Large intestine (tissue), 3 donors: ENCODE data around the gene MELK. TPM values are rescaled to one million over a fixed set of nuclear protein-coding genes. Genes with fewer than 3 reads are reported as not detected.

Source experiments
- DNase-seq, 2 donors: peaks; one replicate each; pipeline versions ENCODE4 v3.0.0 to v3.0.0-alpha.2; 2013
- H3K27ac ChIP-seq: one replicate; pipeline ENCODE4 v1.5.1; 2013; ENCODE audit warnings: low read length
- H3K27me3 ChIP-seq: 2 replicates; pipeline ENCODE4 v1.6.1; 2013; ENCODE audit warnings: low read length; ENCODE audit not compliant: control insufficient read depth, insufficient read depth
- H3K36me3 ChIP-seq: 2 replicates; pipeline ENCODE4 v1.6.1; 2013; ENCODE audit warnings: low read length; ENCODE audit not compliant: control insufficient read depth, insufficient read depth
- H3K4me1 ChIP-seq: one replicate; pipeline ENCODE4 v1.6.1; 2013; ENCODE audit warnings: low read length; ENCODE audit not compliant: control insufficient read depth, insufficient read depth
- H3K4me3 ChIP-seq: one replicate; pipeline ENCODE4 v1.5.1; 2013; ENCODE audit warnings: low read length
- H3K9me3 ChIP-seq: one replicate; pipeline ENCODE4 v1.6.1; 2013; ENCODE audit warnings: mild to moderate bottlenecking, low read depth, low read length, moderate library complexity; ENCODE audit not compliant: control insufficient read depth
- WGBS: methylation state at CpG from one replicate; pipeline ENCODE4 v1.1.5; 2013; ENCODE audit warnings: low lambda C conversion rate; ENCODE audit not compliant: insufficient coverage; 5-methylcytosine and 5-hydroxymethylcytosine counted together
- polyA plus RNA-seq: library from polyadenylated mRNA; unstranded; fragments of 120-200 nt; gene quantifications from one replicate; pipeline ENCODE4 v1.2.1, GENCODE V29; 2013

Gene MELK
- polyA plus RNA-seq, 1 donor, result 8.6 TPM

GRCh38 chr9:36665387-36665786 lies 92.7 kb downstream of the MELK start:
- Histone ChIP-seq H3K4me1 (no peaks in the 10 kb centered on the region), H3K4me3 (no peak overlapping the region), H3K27me3 (no peaks in the 10 kb centered on the region), H3K36me3 (no peaks in the 10 kb centered on the region), H3K9me3 (no peaks in the 10 kb centered on the region), H3K27ac (no peak overlapping the region)
- no peak for DNase-seq
- WGBS, result no CpG with 5 or more reads among the region's 2 CpGs

- no peak for DNase-seq
- Histone ChIP-seq H3K27ac (no peak overlapping the region), H3K27me3 (no peaks in the 10 kb centered on the region), H3K4me3 (no peak overlapping the region), H3K9me3 (no peaks in the 10 kb centered on the region), H3K36me3 (no peaks in the 10 kb centered on the region), H3K4me1 (no peaks in the 10 kb centered on the region)
- no CpG with 5 or more reads among the region's 3 CpGs for WGBS
Measured at GRCh38 chr9:36665921-36666431, 93.3 kb downstream of the MELK start.

- no peaks in the 10 kb centered on the region for H3K9me3 ChIP-seq
- no peaks in the 10 kb centered on the region for H3K27me3 ChIP-seq
- no peaks in the 10 kb centered on the region for H3K4me1 ChIP-seq
- H3K36me3 ChIP-seq, result peaks cover 2% of the 10 kb centered on the region
- DNase-seq, result no peak
- H3K4me3 ChIP-seq, result no peak overlapping the region
- no CpG with 5 or more reads among the region's 3 CpGs for WGBS
- no peak overlapping the region for H3K27ac ChIP-seq
Measured at GRCh38 chr9:36671561-36671960, 98.9 kb downstream of the MELK start.

- no peaks in the 10 kb centered on the region for H3K4me1 ChIP-seq
- H3K27ac ChIP-seq, result no peak overlapping the region
- H3K36me3 ChIP-seq, result peaks cover 2% of the 10 kb centered on the region
- no peaks in the 10 kb centered on the region for H3K27me3 ChIP-seq
- no peak overlapping the region for H3K4me3 ChIP-seq
- no peak for DNase-seq
- H3K9me3 ChIP-seq, result no peaks in the 10 kb centered on the region
- WGBS, result no CpG with 5 or more reads among the region's 1 CpG
Measured at GRCh38 chr9:36676091-36676490, 103.4 kb downstream of the MELK start.

DNA sequence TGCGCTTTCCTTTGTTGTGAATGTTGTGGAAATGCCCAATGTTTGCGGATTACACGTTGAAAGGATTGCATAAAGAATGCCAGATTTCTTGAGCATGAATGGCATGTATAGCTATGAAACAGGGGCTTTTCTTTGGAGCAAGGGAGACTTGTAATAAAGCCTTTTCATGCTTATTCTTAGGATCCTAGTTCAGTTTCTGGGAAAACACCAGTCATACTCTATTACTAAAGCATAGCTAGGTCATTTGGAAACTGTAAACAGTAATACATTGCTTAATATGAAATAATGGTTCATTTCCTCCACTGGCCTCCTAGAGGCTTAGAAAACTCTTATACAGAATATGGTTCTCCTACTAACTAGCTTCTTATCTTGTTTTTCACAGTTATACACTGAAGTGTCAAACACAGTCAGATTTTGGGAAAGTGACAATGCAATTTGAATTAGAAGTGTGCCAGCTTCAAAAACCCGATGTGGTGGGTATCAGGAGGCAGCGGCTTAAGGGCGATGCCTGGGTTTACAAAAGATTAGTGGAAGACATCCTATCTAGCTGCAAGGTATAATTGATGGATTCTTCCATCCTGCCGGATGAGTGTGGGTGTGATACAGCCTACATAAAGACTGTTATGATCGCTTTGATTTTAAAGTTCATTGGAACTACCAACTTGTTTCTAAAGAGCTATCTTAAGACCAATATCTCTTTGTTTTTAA lies 104.2 kb downstream of the MELK start:
- Histone ChIP-seq H3K9me3 (peaks cover 3% of the 10 kb centered on the region), H3K4me3 (no peak overlapping the region), H3K27ac (no peak overlapping the region), H3K36me3 (no peaks in the 10 kb centered on the region), H3K4me1 (no peaks in the 10 kb centered on the region), H3K27me3 (no peaks in the 10 kb centered on the region)
- no peak for DNase-seq
- WGBS, result 100% methylated on average over 1 of the region's 8 CpGs

DNA sequence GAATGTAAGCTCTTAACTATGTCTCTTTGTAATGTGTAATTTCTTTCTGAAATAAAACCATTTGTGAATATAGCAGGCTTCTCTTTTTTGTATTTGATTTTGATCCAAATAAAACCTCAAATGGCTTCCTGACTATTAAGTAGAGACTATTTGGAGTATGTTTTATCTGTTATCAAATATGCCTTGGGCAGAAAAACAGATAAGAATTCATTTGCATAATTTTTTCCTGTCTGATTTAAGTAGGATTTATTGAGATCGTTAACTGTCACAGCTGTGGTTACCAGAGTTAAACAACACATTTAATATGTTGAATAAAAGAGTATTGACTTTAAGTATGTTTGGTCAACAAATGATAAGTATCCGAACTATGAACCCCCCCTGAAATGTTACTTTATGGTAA lies 104.9 kb downstream of the MELK start:
- no peak overlapping the region for H3K4me3 ChIP-seq

GRCh38 chr9:36679710-36680109 lies 107.0 kb downstream of the MELK start:
- Histone ChIP-seq H3K4me3 (no peak overlapping the region), H3K27me3 (no peaks in the 10 kb centered on the region), H3K36me3 (no peaks in the 10 kb centered on the region), H3K4me1 (no peaks in the 10 kb centered on the region), H3K9me3 (peaks cover 5% of the 10 kb centered on the region), H3K27ac (no peak overlapping the region)
- whole genome bisulfite sequencing, result 83% methylated on average over 1 of the region's 2 CpGs
- DNase-seq, result no peak

More for the DNA sequence above, 104.9 kb downstream of the MELK start:
- no peak for DNase-seq
- no CpG with 5 or more reads among the region's 2 CpGs for WGBS
- H3K9me3 ChIP-seq, result peaks cover 5% of the 10 kb centered on the region
- no peaks in the 10 kb centered on the region for H3K4me1 ChIP-seq
- no peaks in the 10 kb centered on the region for H3K27me3 ChIP-seq
- no peaks in the 10 kb centered on the region for H3K36me3 ChIP-seq
- H3K27ac ChIP-seq, result no peak overlapping the region

GRCh38 chr9:36686471-36686870 lies 113.8 kb downstream of the MELK start:
- 92% methylated on average over 2 of the region's 3 CpGs for WGBS
- H3K27me3 ChIP-seq, result no peaks in the 10 kb centered on the region
- H3K4me1 ChIP-seq, result no peaks in the 10 kb centered on the region
- H3K27ac ChIP-seq, result no peak overlapping the region
- H3K4me3 ChIP-seq, result no peak overlapping the region
- peaks cover 3% of the 10 kb centered on the region for H3K9me3 ChIP-seq
- DNase-seq, result no peak
- no peaks in the 10 kb centered on the region for H3K36me3 ChIP-seq

DNA sequence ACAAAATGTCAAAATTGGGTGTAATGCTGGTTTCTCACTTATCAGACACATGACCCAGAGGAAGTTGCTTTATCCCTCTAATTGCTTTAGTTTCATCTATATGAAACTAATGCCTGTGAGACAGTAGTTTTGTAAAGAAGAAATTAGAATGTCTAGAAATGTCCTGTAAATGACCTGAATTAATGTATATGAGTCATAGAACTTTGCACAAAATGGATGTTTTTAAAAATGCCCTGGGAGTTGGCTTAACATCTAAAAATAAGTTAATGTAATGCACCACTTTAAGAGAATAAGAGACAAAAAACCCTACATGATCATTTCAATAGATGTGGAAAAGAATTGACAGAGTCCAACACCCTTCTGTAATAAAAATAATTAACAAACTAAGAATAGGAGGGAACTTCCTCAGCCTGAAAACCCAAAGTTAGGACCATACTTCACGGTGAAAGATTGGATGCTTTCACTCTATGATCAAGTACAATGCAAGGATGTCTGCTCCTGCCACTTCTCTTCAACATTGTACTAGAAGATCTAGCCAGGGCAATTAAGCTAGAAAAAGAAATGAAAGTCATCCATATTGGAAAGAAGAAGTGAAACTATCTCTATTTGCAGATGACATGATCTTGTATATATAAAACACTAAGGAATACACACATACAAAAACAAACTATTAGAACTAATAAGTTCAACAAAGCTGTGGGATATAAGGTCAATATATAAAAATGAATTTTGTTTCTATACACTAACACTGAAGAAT lies 117.9 kb downstream of the MELK start:
- no CpG with 5 or more reads among the region's 1 CpG for WGBS

DNA sequence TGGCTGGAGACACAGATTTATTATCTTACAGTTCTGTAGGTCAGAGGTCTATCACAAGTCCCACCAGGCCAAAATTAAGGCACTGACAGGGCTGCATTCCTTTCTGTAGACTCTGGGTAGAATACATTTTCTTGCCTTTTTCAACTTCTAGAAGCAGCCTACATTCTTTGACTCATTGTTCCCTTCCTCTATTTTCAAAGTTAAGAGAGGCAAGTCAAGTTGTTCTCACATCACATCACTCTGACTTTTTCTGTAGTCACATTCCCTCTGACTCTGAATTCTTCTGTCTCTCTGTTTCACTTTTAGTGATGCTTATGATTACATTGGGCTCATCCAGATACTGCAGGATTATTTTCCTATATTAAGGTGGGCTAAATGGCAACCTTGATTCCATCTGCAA lies 119.0 kb downstream of the MELK start:
- Histone ChIP-seq H3K36me3 (no peaks in the 10 kb centered on the region), H3K27me3 (no peaks in the 10 kb centered on the region), H3K4me3 (no peak overlapping the region), H3K9me3 (no peaks in the 10 kb centered on the region), H3K4me1 (no peaks in the 10 kb centered on the region), H3K27ac (no peak overlapping the region)
- no peak for DNase-seq

More for the DNA sequence above, 117.9 kb downstream of the MELK start:
- Histone ChIP-seq H3K27ac (no peak overlapping the region), H3K4me3 (no peak overlapping the region), H3K9me3 (no peaks in the 10 kb centered on the region), H3K4me1 (no peaks in the 10 kb centered on the region), H3K27me3 (no peaks in the 10 kb centered on the region), H3K36me3 (no peaks in the 10 kb centered on the region)
- no peak for DNase-seq
